ENCODE measurements around the gene ARID1A.

- no peak for TF ChIP-seq CTCF (IDR thresholded peaks at IDR 0.05; ENCODE audit: insufficient read depth, low read length, poor library complexity, severe bottlenecking)
- TF ChIP-seq EZH2phosphoT487 (conservative IDR thresholded peaks at IDR 0.05; ENCODE audit: low read length), result no peak
Measured at GRCh38 chr1:26730695-26731094, 34.9 kb downstream of the ARID1A start.
